Measurements from ENCODE around the gene BIVM.

BIVM gene

DNA sequence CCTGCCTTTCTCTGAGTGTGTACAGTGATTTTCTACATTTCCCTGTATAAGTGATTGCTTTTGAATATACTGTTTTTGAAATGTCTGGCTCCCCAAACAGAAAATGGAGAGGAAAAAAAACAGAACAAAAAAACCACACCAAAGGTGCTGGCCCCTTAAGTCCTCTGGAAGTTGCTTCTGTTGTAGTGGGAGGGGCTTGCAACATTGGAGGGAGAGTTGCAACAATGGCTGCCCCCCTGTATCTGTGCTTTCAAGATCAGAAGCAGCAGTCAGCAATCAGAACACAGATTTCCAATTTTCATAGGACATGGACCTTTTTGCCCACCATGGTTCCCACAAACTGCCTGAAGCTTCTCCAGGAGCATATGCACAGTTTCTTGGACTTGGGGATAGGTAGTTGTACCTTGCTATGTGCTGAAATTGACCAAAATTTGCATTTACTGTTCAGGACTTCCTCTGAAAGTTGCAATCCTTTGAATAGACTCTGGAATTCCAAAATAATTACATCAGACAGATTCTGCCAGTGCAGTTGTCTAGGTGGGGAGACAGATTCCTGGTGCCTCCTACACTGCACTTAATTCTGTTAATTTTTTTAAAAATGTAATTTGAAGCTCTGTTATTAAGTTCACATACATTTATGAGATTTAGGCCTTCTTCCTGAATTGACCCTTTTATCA is 13.8 kb downstream of the BIVM start:
- TF ChIP-seq, protein P1, sequence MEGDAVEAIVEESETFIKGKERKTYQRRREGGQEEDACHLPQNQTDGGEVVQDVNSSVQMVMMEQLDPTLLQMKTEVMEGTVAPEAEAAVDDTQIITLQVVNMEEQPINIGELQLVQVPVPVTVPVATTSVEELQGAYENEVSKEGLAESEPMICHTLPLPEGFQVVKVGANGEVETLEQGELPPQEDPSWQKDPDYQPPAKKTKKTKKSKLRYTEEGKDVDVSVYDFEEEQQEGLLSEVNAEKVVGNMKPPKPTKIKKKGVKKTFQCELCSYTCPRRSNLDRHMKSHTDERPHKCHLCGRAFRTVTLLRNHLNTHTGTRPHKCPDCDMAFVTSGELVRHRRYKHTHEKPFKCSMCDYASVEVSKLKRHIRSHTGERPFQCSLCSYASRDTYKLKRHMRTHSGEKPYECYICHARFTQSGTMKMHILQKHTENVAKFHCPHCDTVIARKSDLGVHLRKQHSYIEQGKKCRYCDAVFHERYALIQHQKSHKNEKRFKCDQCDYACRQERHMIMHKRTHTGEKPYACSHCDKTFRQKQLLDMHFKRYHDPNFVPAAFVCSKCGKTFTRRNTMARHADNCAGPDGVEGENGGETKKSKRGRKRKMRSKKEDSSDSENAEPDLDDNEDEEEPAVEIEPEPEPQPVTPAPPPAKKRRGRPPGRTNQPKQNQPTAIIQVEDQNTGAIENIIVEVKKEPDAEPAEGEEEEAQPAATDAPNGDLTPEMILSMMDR (IDR thresholded peaks at IDR 0.05; ENCODE audit: unreplicated experiment in 3 of 3) = no peak
- peaks cover under 1% of the 10 kb centered on the region for H3K4me1 Mint-ChIP-seq
- H3K27ac Mint-ChIP-seq = peak overlapping the region; percentile 51 to 82 (median 74)
- H3K36me3 Mint-ChIP-seq (ENCODE audit: low read depth) = peaks cover 72% of the 10 kb centered on the region
- no peaks in the 10 kb centered on the region for H3K27me3 Mint-ChIP-seq (ENCODE audit: low read depth)
- H3K9me3 Mint-ChIP-seq = peaks cover 10% of the 10 kb centered on the region
- no peak overlapping the region for H3K4me3 Mint-ChIP-seq

DNA sequence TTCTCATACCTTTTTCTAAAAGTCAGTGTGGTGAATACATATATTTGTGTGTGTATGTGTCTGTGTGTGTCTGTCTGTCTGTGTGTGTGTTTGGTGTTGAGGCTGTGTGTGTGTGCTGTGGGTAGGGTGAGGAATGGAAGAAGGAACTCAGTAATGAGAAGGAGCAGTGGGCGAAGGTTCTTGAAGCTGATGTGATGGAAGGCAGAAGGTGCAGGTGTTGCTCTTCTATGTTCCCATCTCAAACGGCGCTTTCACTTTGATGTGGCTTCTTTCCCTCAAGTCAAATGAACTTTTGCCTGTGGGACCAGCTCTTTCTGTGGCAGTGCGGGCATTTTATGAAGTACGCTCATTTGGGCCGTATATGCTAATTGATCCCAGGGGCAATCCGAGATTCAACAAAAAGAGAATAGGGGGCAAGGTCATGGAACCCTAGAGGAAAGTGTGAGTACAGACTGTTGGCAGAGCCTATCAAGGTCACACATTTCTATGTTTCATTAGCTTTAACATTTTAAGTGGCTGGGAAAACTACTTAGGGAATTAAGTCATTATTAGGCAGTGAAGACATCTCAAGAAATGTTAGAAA is 15.2 kb downstream of the BIVM start:
- peak overlapping the region; percentile 38 to 81 (median 51) for H3K27ac Mint-ChIP-seq
- peaks cover 7% of the 10 kb centered on the region for H3K4me1 Mint-ChIP-seq
- no peaks in the 10 kb centered on the region for H3K27me3 Mint-ChIP-seq (ENCODE audit: low read depth)
- no peak overlapping the region for H3K4me3 Mint-ChIP-seq
- TF ChIP-seq, protein P1 (IDR thresholded peaks at IDR 0.05; ENCODE audit: unreplicated experiment in 3 of 3) = no peak
- peaks cover 73% of the 10 kb centered on the region for H3K36me3 Mint-ChIP-seq (ENCODE audit: low read depth)
- H3K9me3 Mint-ChIP-seq = peaks cover 10% of the 10 kb centered on the region

DNA sequence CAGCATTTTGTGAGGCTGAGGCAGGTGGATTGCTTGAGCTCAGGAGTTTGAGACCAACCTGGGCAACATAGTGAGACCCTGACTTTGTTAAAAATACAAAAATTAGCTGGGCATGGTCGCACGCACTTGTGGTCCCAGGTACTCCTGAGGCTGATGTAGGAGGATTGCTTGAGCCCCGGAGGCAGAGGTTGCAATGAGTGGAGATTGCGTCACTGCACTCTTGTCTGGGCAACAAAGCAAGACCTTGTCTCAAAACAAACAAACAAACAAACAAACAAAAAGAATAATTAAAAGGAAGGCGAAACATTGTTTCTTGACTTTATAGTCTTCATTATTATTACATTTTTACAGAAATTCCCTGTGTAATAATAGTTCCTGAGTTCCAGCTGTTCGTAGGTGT is 15.9 kb downstream of the BIVM start:
- Mint-ChIP-seq H3K4me1 (peaks cover 7% of the 10 kb centered on the region), H3K36me3 (ENCODE audit: low read depth) (peaks cover 73% of the 10 kb centered on the region), H3K27ac (peak overlapping the region in 1 of 3 experiments; percentile 51), H3K4me3 (no peak overlapping the region), H3K9me3 (peaks cover 10% of the 10 kb centered on the region), H3K27me3 (ENCODE audit: low read depth) (no peaks in the 10 kb centered on the region)
- TF ChIP-seq, protein P1 (IDR thresholded peaks at IDR 0.05; ENCODE audit: unreplicated experiment in 3 of 3) = no peak

DNA sequence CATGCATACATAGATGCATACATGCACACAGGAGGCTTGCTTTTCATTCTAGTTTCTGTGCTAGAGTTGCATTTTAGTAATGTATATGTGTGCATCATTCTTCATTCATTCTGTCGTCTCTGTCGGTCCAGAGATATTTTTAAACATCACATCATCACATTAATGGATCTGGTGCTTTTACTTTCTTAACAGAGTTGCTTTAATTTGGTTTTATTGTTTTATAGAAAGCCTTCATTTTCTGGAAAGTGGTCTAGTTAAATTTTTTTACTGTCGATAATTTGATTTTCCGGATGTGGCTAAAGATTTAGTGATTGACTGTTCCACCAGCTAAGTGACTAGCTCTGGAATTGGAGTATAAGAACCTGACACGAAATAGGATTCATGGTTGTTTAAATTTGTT is 16.9 kb downstream of the BIVM start:
- TF ChIP-seq, protein P1 (IDR thresholded peaks at IDR 0.05; ENCODE audit: unreplicated experiment in 3 of 3) = no peak
- H3K4me1 Mint-ChIP-seq = peaks cover 7% of the 10 kb centered on the region
- H3K27ac Mint-ChIP-seq = peak overlapping the region in 2 of 3 experiments; percentile 36 to 75

DNA sequence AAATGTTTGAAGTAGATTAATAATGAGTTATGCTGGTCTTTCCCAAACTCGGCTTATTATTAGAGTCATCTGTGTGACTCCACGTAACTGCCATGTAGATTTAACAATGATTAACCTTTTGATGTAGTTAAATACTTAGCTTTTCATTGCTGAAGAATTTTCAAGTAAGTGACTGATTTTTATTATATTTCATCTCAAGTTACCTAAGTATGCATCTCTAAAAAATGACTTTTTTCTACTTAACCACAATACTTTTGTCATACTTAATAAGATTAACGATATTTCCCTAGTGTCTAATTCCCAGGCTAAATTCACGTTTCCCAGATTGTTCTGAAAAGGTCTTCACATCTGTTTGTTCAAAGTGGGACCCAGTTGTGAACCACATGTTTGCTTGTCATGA is 17.8 kb downstream of the BIVM start:
- Mint-ChIP-seq H3K9me3 (peaks cover 5% of the 10 kb centered on the region), H3K4me1 (peaks cover 7% of the 10 kb centered on the region), H3K36me3 (ENCODE audit: low read depth) (peaks cover 65% of the 10 kb centered on the region), H3K27me3 (ENCODE audit: low read depth) (no peaks in the 10 kb centered on the region), H3K4me3 (no peak overlapping the region), H3K27ac (peak overlapping the region; percentile 68 to 95 (median 88))
- TF ChIP-seq, protein P1 (IDR thresholded peaks at IDR 0.05; ENCODE audit: unreplicated experiment in 3 of 3) = no peak

More for the DNA sequence above, 16.9 kb downstream of the BIVM start:
- Mint-ChIP-seq H3K36me3 (ENCODE audit: low read depth) (peaks cover 73% of the 10 kb centered on the region), H3K4me3 (no peak overlapping the region), H3K9me3 (peaks cover 5% of the 10 kb centered on the region), H3K27me3 (ENCODE audit: low read depth) (no peaks in the 10 kb centered on the region)

DNA sequence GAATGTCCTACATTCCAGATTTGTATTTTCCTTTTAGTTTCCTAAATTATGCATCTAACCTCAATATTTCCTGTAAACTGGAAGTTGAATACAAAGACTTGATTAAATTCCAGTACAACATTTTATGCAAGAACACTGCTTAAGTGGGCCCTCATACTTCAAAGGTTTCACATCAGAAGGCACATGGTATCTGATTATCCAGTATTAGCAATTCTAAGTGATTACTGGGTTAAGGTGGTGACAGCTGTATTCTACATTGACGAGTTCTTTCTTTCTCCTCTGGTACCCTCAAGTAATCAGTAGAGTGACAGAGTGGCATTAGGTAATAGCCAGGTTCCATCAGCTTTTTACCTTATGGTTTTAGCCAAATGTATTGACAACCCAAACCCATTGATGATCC is 18.3 kb downstream of the BIVM start:
- H3K4me1 Mint-ChIP-seq = peaks cover 7% of the 10 kb centered on the region
- H3K9me3 Mint-ChIP-seq = peaks cover under 1% of the 10 kb centered on the region
- TF ChIP-seq, protein P1 (IDR thresholded peaks at IDR 0.05; ENCODE audit: unreplicated experiment in 3 of 3) = no peak
- H3K4me3 Mint-ChIP-seq = no peak overlapping the region
- no peaks in the 10 kb centered on the region for H3K27me3 Mint-ChIP-seq (ENCODE audit: low read depth)
- H3K27ac Mint-ChIP-seq = peak overlapping the region; percentile 70 to 95 (median 88)
- H3K36me3 Mint-ChIP-seq (ENCODE audit: low read depth) = peaks cover 65% of the 10 kb centered on the region

Data from nephron (organoid).